HS-27A (cell line): Measurements from ENCODE around the gene SNTB2.
A peak's percentile ranks its signal among the peaks of the same experiment; 100 is the strongest.
"Not testable (repeated sequence)": the region's sequence is repeated elsewhere in the genome, so short reads cannot be mapped to it uniquely, and the experiment has no call there.

ENCODE experiments used
- DNase-seq: peaks from one replicate; pipeline ENCODE4 v3.0.0-alpha.2; 2012; ENCODE audit warnings: low read depth, missing footprints

The SNTB2 gene

DNA sequence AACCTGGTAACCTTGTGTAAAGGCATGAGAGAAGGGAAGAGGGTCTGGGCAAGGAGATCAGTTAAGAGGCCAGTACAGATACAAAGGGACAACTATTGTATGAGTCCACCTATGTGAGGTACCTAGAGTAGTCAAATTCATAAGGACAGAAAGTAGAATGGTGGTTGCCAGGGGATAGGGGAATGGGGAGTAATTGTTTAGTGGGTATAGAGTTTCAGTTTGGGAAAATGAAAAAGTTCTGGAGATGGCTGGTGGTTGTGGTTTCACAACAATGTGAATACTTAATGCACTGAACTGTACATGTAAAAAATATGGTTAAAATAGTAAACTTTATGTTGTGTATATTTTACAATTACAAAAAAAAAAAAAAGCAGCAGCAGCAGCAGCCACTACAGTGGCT, 49.4 kb downstream of the SNTB2 start:
- DNase-seq = no peak

DNA sequence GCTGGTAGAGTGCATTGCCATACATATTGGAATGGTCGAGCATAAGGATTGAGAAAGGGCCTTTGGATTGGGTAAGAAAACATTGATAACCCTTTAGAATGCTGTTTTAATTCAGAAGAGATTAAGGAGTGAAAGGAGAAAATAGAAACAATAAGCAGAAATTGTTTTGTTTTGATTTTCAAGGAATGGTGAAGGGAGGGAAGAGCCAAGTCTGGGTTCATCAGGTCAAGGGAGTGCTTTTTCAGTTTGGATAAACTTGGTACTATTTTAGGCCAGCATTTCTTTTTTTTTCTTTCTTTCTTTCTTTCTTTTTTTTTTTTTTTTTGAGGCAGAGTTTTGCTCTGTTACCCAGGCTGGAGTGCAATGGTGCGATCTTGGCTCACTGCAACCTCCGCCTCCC, 50.3 kb downstream of the SNTB2 start:
- no peak for DNase-seq

DNA sequence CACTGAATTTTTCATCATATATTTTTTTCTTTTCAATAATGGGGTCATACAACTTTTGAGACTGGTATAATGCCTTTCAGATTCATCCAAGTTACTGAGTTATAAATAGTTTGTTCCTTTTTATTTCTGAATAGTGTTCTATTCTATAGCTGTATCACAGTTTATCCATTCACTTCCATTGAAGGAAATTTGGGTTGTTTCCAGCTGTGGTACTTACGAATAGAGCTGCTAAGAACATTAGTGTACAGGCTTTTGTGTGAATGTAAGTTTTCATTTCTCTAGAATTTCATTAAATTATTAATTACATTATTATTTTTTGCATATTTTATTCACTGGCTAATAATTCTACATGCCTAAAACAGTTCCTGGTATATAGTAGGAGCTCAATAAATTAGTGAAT, 52.9 kb downstream of the SNTB2 start:
- DNase-seq = no peak

DNA sequence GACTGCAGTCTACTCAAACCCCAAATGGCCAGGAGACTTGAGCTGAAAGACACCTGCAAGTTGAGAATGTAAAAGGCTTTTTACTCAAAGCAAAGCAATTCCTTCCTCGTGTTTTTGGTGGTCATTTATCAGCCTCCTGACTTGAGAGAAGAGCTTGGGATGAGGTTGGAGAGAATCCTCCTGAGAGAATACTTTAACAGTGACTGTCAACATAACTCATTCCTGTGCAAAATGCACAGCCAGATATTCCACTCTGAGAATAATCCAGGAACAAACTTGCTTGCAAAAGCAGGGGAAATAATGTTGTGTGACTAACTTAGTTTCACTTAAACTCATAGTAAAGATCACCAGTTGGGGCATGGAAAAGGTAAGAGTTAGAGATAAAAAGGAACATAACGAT, 53.4 kb downstream of the SNTB2 start:
- no peak for DNase-seq

DNA sequence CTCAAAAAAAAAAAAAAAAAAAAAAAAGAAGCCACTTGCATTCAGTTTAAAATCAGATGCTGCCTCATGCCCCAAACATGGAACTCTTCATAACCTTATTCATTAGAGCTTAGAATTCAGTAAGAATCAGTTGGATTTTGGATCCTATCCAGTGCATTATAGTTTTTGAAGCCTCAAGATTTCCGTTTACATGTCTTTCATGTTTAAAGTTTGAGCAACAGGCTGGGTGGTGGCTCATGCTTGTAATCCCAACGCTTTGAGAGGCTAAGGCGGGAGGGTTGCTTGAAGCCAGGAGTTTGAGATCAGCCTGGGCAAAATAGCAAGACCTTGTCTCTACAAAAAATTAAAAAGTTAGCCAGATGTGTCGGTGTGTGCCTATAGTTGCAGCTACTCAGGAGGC, 55.0 kb downstream of the SNTB2 start:
- no peak for DNase-seq

DNA sequence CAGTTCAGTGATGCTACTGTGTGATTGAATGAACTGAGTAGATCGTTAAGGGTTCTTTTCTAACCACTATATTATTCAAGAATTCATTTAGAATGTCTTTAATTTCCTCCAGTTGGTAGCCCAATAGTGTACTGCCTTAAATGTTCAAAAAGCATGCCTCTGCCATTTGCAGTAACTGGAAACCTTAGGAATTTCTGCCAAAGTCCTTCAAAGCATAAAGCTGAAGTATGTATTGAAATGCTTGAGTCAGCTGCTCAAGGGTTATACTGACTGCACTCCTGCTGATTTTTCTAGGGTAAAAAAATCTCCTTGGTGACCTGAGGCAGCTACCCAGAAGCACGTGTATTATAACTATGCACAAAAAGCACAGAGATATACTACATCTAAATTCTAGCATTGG, 56.5 kb downstream of the SNTB2 start:
- no peak for DNase-seq

DNA sequence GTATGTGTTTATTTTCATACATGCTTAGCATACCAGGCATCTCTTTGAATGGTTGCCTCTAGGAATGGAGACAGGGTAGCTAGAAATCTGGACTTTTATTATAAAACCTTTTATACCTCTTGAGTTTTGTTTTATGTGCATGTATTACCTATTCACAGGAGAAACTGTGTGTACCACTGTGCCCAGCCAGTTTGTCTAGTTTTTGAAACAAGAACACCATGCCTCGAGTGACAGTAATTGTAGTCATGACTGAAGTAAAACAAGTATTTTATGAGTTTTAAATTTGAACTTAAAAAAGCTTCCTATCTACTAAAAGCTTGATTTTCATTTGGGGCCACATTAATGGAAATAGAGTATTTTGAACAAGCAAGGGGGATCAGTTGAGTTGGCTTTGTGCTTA, 57.4 kb downstream of the SNTB2 start:
- no peak for DNase-seq

DNA sequence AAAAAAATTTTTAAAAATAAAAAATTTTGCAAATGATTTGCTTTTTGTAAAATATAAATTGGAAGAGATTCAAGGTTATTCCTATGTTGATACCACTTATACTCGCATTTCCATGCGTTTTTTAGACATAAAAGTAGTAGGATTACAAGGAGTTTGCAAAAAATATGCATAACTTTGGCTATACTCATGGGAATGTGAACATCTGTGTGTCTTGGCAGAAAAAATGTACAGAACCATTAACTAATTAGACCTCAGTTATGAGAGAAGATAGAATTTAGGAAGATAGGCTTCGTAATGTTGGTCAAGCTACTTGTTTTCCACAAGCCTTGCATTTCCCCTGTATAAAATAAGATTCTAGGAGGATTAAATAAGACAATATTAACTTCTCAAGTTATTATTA, 63.1 kb downstream of the SNTB2 start:
- no peak for DNase-seq

DNA sequence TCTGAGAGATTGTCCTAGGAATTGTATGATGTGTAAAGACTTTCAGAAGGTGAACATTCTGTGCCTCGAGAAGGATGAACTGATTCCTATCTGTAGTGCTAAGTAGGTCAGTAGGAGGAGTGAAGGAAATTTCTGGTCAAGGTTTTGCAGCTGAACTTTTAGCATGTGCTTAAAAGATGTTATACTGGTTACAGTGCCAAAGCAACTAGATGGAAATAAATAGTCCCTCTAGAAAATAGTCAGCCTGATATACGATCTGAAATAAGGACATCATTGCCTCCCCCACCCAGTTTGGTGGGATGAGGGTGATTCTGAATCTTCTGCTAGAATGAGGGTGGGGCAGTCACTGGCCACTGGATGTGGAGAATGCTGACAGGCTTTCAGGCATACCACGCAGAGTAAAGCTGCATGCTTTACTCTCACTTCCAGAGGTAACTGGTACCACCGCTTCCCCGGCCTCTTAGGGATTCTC, 66.9 kb downstream of the SNTB2 start:
- DNase-seq = no peak

DNA sequence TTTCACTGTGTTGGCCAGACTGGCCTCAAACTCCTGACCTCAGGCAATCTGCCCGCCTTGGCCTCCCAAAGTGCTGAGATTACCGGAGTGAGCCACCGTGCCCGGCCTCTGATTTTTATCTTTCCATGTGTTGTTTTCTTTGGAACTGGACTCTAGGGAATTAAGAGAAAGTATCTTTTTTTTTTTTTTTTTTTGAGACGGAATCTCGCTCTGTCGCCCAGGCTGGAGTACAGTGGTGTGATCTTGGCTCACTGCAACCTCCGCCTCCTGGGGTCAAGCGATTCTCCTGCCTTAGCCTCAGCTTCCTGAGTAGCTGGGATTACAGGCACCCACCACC, 72.4 kb downstream of the SNTB2 start:
- DNase-seq = not testable (repeated sequence)

DNA sequence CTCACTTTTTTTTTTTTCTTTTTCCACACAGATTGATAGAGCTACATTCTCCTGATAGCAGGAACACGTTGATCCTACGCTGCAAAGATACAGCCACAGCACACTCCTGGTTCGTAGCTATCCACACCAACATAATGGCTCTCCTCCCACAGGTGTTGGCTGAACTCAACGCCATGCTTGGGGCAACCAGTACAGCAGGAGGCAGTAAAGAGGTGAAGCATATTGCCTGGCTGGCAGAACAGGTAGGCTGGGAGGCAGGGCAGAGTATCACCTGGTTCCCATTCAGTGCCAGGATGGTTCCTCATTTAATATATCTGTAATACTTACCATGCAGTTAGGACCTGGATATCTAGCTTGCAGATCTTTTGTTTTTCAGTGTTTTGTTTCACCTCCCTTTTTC, 73.1 kb downstream of the SNTB2 start:
- DNase-seq = no peak

DNA sequence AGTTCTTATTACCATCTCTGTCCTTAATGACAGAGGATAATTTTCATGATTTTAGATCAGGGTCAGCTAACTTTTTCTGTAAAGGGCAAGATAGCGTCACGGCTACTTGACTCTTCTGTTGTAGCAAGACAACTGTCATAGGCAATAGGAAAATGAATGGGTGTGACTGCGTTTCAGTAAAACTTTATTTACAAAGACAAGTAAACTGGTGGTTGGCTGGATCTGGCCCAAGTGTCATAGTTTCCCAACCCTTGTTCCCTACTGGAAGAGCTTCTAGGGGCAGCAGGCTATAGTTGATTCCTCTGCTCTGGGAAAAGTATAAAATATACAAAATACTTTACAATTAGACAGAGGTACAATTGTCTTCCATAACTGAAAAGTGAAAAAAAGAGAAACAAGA, 73.5 kb downstream of the SNTB2 start:
- no peak for DNase-seq

DNA sequence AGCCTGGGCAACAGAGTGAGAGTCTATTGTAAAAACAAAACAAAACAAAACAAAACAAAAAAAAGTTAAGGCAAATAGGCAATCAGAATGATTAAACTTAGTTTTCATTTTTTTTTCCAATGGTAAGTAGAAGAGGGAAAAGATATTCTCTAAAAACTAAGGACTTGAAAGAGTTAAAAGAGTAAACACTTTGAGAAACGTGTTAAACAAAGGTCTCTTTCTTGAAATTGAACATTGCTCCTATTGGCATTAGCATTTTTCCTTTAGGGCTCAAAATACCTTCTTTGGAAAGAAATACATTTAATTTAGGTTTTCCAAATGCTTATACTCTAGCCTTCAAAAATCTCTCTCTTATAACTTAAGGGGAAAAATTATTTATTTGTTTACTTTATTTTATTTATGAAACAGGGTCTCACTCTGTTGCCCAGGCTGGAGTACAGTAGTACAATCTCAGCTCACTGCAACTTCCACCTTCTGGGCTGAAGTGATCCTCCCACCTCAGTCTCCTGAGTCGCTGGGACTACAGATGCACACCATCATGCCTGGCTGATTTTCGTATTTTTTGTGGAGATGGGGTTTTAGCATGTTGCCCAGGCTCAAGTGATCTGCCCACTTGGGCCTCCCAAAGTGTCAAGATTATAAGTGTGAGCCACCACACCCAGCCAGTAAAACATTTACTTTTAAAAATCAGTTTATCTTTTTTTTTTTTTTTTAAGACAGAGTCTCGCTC, 79.5 kb downstream of the SNTB2 start:
- no peak for DNase-seq

DNA sequence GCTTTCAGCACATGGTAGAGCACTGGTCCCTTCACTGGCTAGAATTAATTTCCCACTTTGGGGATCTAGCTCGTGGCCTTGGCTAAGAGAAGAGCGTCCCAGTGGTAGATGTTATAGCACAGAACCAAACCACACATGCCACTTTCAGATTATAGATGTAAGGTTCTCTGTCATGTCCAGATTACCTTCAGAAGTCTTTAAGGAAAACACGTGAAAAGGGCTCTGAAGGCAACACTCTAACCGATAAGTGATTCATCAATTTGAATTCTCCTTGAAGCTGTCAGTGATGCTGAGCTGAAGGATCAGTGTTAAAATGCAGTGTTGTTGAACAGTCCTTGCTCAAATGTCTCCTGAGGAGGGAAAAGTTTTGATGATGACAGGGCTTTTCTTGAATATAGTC, 80.7 kb downstream of the SNTB2 start:
- DNase-seq = no peak

DNA sequence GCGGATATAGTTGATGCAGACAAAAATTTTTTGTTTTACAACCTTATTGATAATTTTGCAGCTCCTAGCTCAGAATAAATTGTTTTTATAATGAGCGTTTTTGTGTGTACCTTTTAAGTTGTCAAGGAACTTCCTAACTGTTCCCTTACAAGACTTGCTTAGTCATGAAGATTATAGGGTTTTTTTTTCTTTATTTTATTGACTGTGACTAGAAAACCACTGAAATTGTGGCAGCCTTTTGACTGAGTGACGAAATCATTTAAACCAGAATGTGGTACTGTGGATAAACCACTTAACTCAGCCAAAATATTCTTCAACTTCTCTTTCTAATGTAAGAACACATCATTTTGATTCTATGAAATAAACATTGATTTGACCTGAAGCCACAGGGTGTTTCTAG, 83.4 kb downstream of the SNTB2 start:
- no peak for DNase-seq

DNA sequence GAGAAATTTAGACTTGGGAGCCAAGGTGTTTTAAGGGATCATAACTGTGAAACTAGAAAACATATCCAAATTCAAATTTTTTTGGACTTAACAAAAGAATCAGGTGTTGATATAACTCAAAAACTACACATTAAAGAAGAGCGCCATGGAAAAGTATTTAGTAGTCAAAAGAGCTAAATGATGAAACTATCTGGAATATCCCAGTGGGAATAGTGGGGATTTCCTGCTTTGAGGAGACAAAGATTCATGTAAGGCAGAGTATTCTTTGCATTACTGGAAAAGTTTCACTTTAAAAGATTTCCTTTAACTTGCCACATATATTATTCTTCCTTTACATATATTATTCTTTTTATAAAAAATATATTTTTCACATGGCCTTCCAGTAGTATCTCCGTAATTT, 83.9 kb downstream of the SNTB2 start:
- DNase-seq = no peak

DNA sequence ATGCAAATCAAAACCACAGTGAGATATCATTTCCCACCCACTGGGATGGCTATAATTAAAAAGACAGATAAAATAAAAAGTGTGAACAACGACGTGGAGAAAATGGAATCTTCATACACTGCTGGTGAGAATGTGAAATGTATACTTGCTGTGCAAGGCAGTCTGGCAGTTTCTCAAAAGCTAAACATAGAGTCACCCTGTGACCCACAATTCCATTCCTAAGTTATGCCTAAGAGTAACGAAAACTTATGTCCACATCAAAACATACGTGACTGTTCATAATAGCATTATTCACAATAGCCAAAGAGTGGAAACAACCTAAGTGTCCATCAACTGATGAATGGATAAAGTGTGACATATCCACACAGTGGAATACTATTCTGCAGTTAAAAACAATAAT, 86.0 kb downstream of the SNTB2 start:
- DNase-seq = peak; percentile 33

DNA sequence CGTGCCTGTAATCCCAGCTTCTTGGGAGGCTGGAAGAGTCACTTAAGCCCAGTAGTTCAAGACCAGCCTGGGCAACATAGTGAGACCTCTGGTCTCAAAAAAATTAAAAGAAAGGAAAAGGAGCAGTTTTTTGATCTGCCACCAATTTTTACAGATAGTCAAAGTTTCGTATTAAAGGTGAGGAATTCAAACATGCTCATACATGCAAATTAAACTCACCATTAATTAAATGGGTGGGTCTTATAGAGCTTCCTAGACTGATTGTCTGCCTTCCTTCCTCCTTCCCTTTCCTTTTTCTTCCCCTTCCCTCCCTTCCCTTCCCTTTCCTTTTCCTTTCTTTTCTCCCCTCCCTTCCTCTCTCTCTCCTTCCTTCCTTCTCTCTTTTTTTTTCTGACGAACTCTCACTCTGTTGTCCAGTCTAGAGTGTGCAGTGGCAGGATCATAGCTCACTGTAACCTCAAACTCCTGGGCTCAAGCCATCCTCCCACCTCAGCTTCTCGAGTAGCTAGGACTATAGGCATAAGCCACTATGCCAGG, 87.8 kb downstream of the SNTB2 start:
- DNase-seq = no peak

DNA sequence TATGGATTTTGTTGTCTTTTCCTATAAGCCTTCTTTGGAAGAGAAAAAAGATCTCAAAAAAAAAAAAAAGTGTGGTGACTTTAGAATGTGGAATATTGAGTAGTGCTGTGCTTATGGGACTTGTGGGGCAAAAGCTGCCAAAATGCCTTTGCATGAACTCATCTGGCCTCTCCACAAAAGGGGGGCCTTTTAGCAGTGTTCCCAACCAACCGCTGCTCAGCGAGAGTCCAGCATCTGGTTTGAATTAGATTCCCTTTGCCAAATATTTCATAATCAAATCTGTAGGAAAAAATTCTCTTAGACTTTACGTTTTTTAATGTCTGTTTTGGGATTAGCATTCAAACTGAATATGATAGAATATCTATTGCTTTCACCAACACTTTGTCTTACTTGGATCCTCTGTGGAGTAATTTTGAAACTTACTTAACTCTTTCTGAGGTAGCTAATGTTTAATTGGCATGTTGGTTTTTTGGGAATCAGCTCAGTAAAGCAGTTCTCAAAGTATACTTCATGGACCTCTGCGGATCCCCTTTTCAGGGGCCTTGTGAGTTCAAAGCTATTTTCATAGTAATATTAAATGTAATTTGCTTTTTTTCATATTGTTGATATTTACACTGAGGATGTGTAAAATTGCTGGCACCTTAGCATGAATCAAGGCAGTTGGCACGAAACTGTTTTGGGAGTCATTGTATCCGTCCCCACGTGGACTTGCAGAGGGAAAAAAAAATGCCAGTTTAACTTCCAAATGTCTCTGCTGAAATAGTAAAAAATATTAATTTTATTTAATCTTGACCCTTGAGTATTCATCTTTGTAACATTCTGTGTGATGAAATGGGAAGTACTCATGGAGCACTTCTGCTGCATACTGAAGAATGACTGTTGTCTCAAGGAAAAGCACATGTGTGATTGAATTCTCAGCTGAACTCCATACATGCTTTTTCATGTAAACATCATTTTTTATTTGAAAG, 89.5 kb downstream of the SNTB2 start:
- DNase-seq = peak; percentile 84

DNA sequence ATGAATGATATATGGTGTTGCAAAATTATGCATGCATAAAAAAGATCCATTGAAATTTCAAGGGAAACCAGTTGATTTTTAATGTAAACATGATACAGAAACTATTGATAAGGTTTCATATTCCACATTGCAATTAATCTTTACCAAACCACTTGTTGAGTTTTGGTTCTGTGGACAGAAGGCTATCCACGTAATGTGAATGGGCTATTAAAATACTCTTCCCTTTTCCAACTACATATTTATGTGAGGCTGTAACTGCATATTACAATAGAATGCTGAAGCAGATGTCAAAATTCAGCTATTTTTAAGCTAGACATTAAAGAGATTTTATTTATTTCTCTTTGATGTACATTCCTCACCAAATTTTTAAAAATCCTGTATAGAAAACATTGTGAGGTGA, 90.4 kb downstream of the SNTB2 start:
- no peak for DNase-seq

DNA sequence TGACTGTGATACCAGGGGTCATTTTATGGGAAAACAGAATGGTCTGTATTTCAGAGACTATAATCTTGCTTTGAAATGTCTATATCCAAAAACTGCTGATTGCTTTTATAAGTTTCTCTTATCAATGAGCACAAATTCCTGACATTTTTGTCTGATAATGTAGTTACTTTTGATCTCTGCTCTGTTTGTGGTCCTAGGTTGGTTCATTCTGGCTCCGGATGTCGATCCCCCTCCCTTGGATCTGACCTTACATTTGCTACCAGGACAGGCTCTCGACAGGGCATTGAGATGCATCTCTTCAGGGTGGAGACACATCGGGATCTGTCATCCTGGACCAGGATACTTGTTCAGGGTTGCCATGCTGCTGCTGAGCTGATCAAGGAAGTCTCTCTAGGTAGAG, 96.9 kb downstream of the SNTB2 start:
- no peak for DNase-seq

DNA sequence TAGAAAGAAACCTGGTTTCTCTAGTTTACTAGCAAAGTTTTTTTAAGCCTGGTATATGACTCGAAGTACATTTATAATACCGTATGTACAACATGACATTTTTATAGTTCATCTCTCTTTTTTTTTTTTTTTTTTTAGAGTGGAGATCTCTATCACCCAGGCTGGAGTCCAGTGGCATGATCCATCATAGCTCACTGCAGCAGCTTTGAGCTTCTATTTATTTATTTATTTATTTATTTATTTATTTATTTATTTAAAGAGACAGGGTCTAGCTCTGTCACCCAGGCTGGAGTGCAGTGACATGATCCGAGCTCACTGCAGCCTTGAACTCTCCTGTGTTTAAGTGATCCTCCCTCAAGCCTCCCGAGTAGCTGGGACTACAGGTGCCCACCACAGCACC, 98.3 kb downstream of the SNTB2 start:
- no peak for DNase-seq
